NCI-H1048 (cell line): Measurements from ENCODE around the gene DNMBP.

Experiments
- DNase-seq: peaks from one replicate; lab custom pipeline; 2025; lab: John Stamatoyannopoulos, UW

The DNMBP gene

DNA sequence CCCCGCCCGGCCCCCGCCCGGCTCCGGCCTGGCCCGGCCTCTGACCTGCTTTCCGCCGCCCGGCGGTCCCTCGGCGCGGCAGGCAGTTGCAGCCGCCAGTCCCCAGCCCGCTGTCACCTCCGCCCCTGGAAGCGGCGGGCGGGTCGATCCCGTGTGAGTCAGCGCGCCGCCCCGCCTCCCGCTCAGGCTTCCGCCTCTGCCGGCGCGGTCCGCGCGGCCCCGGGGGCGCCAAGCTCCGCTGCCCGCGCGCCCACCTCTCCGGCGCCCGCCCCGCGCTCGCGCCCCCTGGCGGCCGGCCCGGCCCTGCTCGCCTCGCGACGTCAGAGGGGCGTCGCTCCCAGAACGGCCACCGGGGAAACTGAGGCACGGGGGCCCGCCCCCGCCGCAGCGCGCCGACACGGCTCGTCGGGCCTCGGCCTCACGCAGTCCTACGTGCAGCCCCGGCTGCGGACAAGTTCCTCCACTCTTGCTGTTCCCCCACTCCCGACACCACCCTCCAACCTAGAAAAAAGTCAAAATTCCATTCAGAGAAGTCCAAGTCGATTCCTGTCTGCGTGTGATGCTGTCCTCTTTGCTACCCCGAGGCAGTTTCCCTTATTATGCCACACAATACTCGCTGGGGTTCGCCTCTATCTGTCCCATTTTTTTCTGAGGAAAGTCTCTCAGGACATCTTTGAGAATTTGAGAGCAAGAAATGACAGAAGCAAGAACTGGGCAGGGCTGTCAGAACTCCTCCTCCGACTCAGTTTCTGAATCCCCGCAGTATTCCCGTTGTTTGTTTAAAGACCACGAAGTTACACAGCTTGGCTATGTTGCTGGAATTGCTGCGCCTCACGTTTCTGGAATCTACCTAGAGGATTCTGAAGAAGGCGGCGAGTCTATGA lies at the start of gene DNMBP:
Gene DNMBP (minus strand): TSS at position 155 of the 884 bp plus-strand sequence. CDS start 37,823 bp downstream, outside the sequence.
- peak; percentile 55 for DNase-seq

- no peak for DNase-seq
Observed at GRCh38 chr10:100057948-100058347, 48.2 kb upstream of the DNMBP start.

GRCh38 chr10:100053686-100054460 lies 44.1 kb upstream of the DNMBP start:
- DNase-seq: no peak

DNA sequence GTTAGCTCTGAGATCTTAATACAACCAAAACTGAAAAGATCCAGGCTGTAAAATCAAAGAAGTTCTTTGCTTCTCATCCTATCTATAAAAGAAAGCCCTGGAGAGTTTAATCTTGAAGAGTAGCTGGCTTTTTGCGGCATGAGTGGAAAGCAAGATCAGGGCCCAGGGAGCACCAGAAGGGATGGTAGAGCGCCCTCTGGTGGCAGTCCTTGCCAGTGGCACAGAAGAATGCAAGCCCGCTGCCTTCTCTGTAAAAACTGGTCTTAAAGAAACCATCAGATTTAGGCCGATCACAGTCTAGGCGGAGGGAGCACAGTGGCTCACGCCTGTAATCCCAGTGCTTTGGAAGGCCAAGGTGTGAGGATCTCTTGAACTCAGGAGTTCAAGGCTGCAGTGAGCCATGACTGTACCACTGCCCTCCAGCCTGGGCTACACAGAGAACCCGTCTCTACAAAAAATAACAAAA lies 36.3 kb upstream of the DNMBP start:
- peak; percentile 19 for DNase-seq

GRCh38 chr10:100045592-100045991 lies 35.8 kb upstream of the DNMBP start:
- DNase-seq: no peak

DNA sequence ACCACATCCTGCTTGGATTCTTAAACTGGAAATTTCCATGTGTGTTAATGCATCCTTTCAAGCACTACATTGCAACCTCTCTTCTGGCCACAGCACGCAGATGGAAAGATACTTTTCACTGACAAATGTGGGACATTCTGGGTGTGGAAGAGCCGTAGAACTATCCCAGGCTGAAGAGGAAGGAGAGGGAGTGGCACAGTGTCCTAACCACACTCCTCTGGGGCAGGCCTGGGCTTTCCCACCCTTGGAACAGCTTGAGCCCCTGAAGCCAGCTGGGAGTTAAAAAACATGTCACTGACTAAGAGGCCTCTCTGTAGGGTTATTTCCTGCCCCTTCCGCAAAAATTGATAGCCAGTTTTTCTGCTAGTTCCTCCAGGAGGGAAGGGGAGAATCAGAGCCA lies 34.0 kb upstream of the DNMBP start:
- no peak for DNase-seq

GRCh38 chr10:100043344-100043743 lies 33.6 kb upstream of the DNMBP start:
- DNase-seq: no peak

- peak; percentile 67 for DNase-seq
Observed at GRCh38 chr10:100041306-100042002, 31.7 kb upstream of the DNMBP start.

DNA sequence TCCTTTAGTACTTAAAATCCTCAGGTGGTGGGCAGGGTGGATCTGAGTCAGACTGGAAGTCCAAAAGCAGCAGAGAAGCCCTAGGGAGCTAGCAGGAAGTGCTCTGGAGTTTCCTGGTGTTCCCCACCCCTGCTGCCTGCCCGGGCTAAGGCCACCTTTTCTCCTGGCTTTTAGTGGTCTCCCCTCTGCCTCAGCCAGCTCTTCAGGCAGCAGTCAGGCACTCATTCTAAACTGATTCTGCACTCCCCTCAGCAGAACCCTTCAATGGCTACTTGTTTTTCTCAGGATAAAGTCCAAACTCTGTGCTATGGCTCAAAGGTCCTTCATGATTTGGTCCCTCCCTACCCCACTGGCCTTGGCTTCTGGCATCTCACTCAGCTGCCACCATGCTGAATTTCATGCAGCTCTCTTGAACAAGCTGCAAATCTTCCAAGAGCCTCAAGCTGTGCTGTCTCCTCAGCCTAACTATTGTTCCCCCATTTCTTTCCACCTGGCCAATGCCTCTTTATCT lies 28.9 kb upstream of the DNMBP start:
- DNase-seq: no peak

GRCh38 chr10:100037758-100038315 lies 28.1 kb upstream of the DNMBP start:
- no peak for DNase-seq

- DNase-seq: no peak
Observed at GRCh38 chr10:100036850-100037249, 27.1 kb upstream of the DNMBP start.

- DNase-seq: no peak
Observed at GRCh38 chr10:100033766-100034418, 24.1 kb upstream of the DNMBP start.

- DNase-seq: no peak
Observed at GRCh38 chr10:100027416-100027815, 17.7 kb upstream of the DNMBP start.

- no peak for DNase-seq
Observed at GRCh38 chr10:100025576-100025975, 15.8 kb upstream of the DNMBP start.

GRCh38 chr10:100024748-100025147 lies 15.0 kb upstream of the DNMBP start:
- DNase-seq: no peak

- DNase-seq: no peak
Observed at GRCh38 chr10:100022403-100022802, 12.7 kb upstream of the DNMBP start.

DNA sequence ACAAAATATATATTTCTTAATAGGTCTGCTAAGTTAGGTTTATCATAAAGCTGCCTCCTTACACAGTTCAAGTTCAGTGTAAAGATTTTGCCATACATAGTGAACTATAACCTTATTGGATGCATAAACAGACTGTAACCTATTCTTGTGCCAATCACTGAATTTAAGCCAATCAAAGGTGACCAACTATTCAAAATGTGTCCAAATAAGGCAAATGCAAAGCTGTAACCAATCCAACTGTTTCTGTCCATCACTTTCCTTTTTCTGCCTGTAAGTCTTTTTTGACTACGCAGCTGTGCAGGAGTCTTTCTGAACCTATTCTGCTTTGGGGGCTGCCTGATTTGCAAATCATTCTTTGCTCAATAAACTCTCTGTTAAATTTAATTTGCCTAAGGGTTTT lies 11.6 kb upstream of the DNMBP start:
- DNase-seq: peak; percentile 16

DNA sequence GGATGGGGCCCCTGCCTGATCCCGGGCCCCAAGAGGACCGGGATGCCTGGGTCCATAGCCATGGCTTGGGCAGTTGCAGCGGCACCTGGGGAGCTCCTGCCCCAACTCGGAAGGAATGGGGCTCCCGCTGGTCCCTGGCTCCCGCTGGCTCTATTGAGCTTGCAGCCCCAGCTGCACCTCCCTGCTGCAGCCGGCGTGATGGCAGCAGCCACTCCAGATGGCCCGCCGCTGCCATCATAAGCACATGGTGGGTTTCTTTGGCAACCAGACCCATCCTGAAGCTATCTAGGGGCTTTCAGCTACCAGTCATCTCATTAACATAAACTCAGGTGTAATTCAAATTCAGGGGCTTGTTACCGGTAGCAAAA lies 11.1 kb upstream of the DNMBP start:
- DNase-seq: no peak

DNA sequence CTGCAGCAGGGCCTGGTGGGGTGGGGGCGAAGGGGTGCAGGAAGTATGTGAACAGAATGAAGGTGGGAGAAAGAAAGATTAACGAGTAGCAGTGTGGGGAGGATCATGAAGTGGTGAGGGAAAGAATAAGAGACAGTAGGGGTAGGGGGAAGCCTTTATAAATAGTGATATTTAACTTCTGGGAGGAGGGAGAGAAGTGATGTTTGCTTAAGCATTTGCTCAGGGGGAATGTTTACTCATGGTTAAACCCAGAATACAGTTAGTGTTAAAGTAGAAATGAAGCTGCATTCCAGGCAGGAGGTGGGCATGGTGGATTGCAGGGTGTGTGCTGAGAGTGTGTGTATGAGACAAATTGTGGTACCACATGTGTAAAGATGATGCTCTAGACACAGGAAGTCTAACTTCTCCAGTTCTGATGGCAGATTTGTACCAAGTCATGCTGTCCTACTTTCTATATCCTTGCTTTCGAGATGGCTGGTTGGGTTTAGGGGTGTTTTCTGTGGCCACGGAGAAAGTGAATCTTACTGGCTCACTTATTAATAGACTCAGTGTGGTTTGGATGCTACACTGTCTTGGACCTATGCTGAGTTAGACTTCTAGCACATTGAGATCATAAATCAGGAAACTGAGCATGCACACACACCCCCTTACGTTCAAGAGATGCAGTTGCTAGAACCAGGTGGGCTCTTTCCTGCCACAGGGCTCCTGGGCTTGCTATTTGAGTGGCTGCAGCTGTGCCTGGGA lies 10.6 kb upstream of the DNMBP start:
- no peak for DNase-seq

DNA sequence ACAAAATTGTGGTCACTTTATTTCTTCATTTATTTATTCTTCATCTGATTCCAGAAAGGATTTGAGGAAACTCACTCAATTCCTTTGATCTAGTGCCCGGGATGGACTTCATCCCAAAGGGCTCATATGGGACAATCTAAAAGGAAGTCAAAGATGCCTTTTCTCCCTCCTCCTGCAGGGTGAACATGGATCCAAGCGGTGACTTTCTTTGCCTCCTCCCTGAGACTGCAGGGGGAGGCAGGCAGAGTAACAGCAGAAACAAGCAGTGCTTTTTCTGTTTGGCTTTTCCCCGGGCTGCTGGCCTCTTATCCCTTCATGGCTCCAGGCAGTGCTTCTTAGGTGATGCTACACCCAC lies 10.0 kb upstream of the DNMBP start:
- no peak for DNase-seq
